Caco-2 (cell line): ENCODE results near the gene GART. TPM values are rescaled to one million over a fixed set of nuclear protein-coding genes. Genes with fewer than 3 reads are reported as not detected.

Source experiments
- BruUV-seq: library from RNA; stranded (reverse); fragments of 400-500 nt; replicated peaks from 2 replicates; lab custom pipeline; 2021; lab: Mats Ljungman, UMichigan
- CTCF ChIA-PET: fragments of 300-600 bp; sonication (Branson Sonifier 250); formaldehyde crosslinking; loops from one replicate; lab custom pipeline; 2022; ENCODE audit warnings: antibody characterized with exemption; lab: Charles Lee
- POLR2A ChIA-PET: fragments of 300-600 bp; sonication (Branson Sonifier 250); formaldehyde crosslinking; loops from one replicate; lab custom pipeline; 2022; ENCODE audit warnings: antibody characterized with exemption; lab: Charles Lee
- DNase-seq, 2 experiments: peaks; one replicate each; pipeline versions ENCODE4 v3.0.0 to v3.0.0-alpha.2; 2020 to 2022
- H3K27me3 ChIP-seq: replicated peaks from 2 replicates; pipeline ENCODE4 v1.6.0; 2011; ENCODE audit warnings: low read length; ENCODE audit not compliant: control insufficient read depth, insufficient read depth
- H3K36me3 ChIP-seq: 2 replicates; pipeline ENCODE4 v1.5.1; 2011; ENCODE audit warnings: low read length; ENCODE audit not compliant: control insufficient read depth, insufficient read depth
- H3K4me1 ChIP-seq: fragments of 250-450 bp; sonication (Bioruptor Pico); 2 replicates; pipeline ENCODE4 v1.5.1; 2020; ENCODE audit warnings: mild to moderate bottlenecking
- H3K4me3 ChIP-seq: 2 replicates; pipeline ENCODE4 v1.5.1; 2011; ENCODE audit warnings: low read depth, mild to moderate bottlenecking, control low read depth, low read length
- H3K9me3 ChIP-seq: fragments of 250-450 bp; sonication (Bioruptor Pico); 2 replicates; pipeline ENCODE4 v1.5.1; 2020; ENCODE audit warnings: mild to moderate bottlenecking, moderate library complexity
- H3K27ac Mint-ChIP-seq: one replicate; pipeline ENCODE4 v1.8.0; 2022; ENCODE audit warnings: mixed read lengths; ENCODE audit not compliant: unreplicated experiment
- H3K27me3 Mint-ChIP-seq: one replicate; pipeline ENCODE4 v1.8.0; 2022; ENCODE audit warnings: mixed read lengths; ENCODE audit not compliant: insufficient read depth, unreplicated experiment
- H3K36me3 Mint-ChIP-seq: one replicate; pipeline ENCODE4 v1.8.0; 2022; ENCODE audit warnings: mild to moderate bottlenecking, mixed read lengths; ENCODE audit not compliant: insufficient read depth, unreplicated experiment
- H3K4me1 Mint-ChIP-seq: one replicate; pipeline ENCODE4 v1.8.0; 2022; ENCODE audit warnings: low read depth, mixed read lengths; ENCODE audit not compliant: unreplicated experiment
- H3K4me3 Mint-ChIP-seq: one replicate; pipeline ENCODE4 v1.8.0; 2022; ENCODE audit warnings: mild to moderate bottlenecking, moderate library complexity, mixed read lengths; ENCODE audit not compliant: unreplicated experiment
- H3K9me3 Mint-ChIP-seq: one replicate; pipeline ENCODE4 v1.8.0; 2022; ENCODE audit warnings: mixed read lengths; ENCODE audit not compliant: unreplicated experiment
- CTCF ChIP-seq, 2 experiments: fragments of 200-600 bp in 1 of 2; IDR thresholded peaks; 1 replicate in 1 of 2; 2 replicates in 1 of 2; pipeline versions ENCODE4 v1.5.1 to v1.8.0; 2011 to 2022; ENCODE audit warnings: antibody characterized with exemption in 1 of 2, control low read depth in 1 of 2, inconsistent platforms in 1 of 2, low read depth in 1 of 2, low read length in 1 of 2, mild to moderate bottlenecking in 1 of 2, moderate library complexity in 1 of 2; ENCODE audit not compliant: insufficient read depth in 1 of 2, severe bottlenecking in 1 of 2, unreplicated experiment in 1 of 2
- intact Hi-C: fragments of 100-400 bp; cut with micrococcal nuclease; formaldehyde crosslinking; loops from one replicate; pipeline ENCODE4 v1.10.0; 2022; ENCODE audit not compliant: unreplicated experiment
- total RNA-seq: library from RNA; stranded (reverse); gene quantifications from 2 replicates; pipeline ENCODE4 v1.2.3, GENCODE V29; 2022

GART gene
- total RNA-seq, 1 experiment from 2014 or later = 134 TPM

DNA sequence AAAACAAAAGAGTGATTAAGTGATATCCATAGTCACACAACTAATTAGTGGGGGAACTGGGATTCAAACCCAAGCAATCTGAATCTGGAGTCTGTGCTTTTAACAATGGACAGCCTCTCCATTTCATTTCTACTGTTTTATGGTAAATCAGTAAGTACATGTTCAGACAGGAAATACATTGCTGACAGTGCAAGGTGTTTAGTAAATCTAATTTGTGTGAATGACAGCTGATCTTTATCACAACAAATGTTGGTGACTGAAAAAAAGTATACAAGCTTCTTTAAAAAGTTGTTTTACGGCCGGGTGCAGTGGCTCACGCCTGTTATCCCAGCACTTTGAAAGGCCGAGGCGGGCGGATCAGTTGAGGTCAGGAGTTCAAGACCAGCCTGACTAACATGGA lies 26.0 kb upstream of the GART start:
- Histone ChIP-seq H3K36me3 (no peaks in the 10 kb centered on the region; the same call in 1 of the 2 replicates), H3K4me3 (no peak overlapping the region), H3K9me3 (no peaks in the 10 kb centered on the region), H3K4me1 (no peaks in the 10 kb centered on the region), H3K27me3 (no peaks in the 10 kb centered on the region)
- ChIA-PET CTCF (no interaction called here), POLR2A (no interaction called here)
- intact Hi-C loops = no loop called here
- no peaks in the 10 kb centered on the region for H3K4me1 Mint-ChIP-seq
- no peak for DNase-seq
- no peak overlapping the region for H3K4me3 Mint-ChIP-seq
- peaks cover 62% of the 10 kb centered on the region for H3K36me3 Mint-ChIP-seq
- no peak for TF ChIP-seq CTCF (IDR thresholded peaks at IDR 0.05; ENCODE audit: insufficient read depth in 1 of 2, low read depth in 1 of 2, low read length in 1 of 2, severe bottlenecking in 1 of 2, unreplicated experiment in 1 of 2)
- no TSS peak for BruUV-seq
- H3K9me3 Mint-ChIP-seq = no peaks in the 10 kb centered on the region
- H3K27ac Mint-ChIP-seq = no peak overlapping the region
- H3K27me3 Mint-ChIP-seq = no peaks in the 10 kb centered on the region

GRCh38 chr21:33566514-33566913 lies 24.6 kb upstream of the GART start:
- no peak for DNase-seq
- no peaks in the 10 kb centered on the region for H3K27me3 ChIP-seq
- TF ChIP-seq CTCF (IDR thresholded peaks at IDR 0.05; ENCODE audit: insufficient read depth in 1 of 2, low read depth in 1 of 2, low read length in 1 of 2, severe bottlenecking in 1 of 2, unreplicated experiment in 1 of 2) = no peak
- no peak overlapping the region for H3K4me3 ChIP-seq
- no peaks in the 10 kb centered on the region for H3K9me3 ChIP-seq
- Mint-ChIP-seq H3K27ac (no peak overlapping the region), H3K4me3 (no peak overlapping the region), H3K36me3 (peaks cover 61% of the 10 kb centered on the region), H3K9me3 (no peaks in the 10 kb centered on the region), H3K4me1 (no peaks in the 10 kb centered on the region), H3K27me3 (no peaks in the 10 kb centered on the region)
- intact Hi-C loops = no loop called here
- POLR2A ChIA-PET = no interaction called here
- BruUV-seq = no TSS peak
- CTCF ChIA-PET = no interaction called here
- no peaks in the 10 kb centered on the region for H3K4me1 ChIP-seq
- H3K36me3 ChIP-seq = no peaks in the 10 kb centered on the region

- CTCF ChIA-PET = no interaction called here
- no peak overlapping the region for H3K4me3 Mint-ChIP-seq
- H3K36me3 ChIP-seq = no peaks in the 10 kb centered on the region
- H3K4me1 Mint-ChIP-seq = peaks cover 6% of the 10 kb centered on the region
- POLR2A ChIA-PET = no interaction called here
- DNase-seq = no peak
- no peaks in the 10 kb centered on the region for H3K27me3 ChIP-seq
- H3K4me3 ChIP-seq = no peak overlapping the region
- no peak for TF ChIP-seq CTCF (IDR thresholded peaks at IDR 0.05; ENCODE audit: insufficient read depth in 1 of 2, low read depth in 1 of 2, low read length in 1 of 2, severe bottlenecking in 1 of 2, unreplicated experiment in 1 of 2)
- H3K4me1 ChIP-seq = no peaks in the 10 kb centered on the region
- BruUV-seq = no TSS peak
- H3K27ac Mint-ChIP-seq = no peak overlapping the region
- no peaks in the 10 kb centered on the region for H3K9me3 Mint-ChIP-seq
- peaks cover 67% of the 10 kb centered on the region for H3K36me3 Mint-ChIP-seq
- no peaks in the 10 kb centered on the region for H3K27me3 Mint-ChIP-seq
- intact Hi-C loops = no loop called here
- H3K9me3 ChIP-seq = no peaks in the 10 kb centered on the region
Measured at GRCh38 chr21:33562389-33562788, 20.5 kb upstream of the GART start.
